ENCODE data around the gene APOC1. TPM values are rescaled to one million over a fixed set of nuclear protein-coding genes. Genes with fewer than 3 reads are reported as not detected.
"Not testable (repeated sequence)": the region's sequence is repeated elsewhere in the genome, so short reads cannot be mapped to it uniquely, and the experiment has no call there.

Gene APOC1
- total RNA-seq, 1 experiment from 2014 or later: 48.5 TPM

DNA sequence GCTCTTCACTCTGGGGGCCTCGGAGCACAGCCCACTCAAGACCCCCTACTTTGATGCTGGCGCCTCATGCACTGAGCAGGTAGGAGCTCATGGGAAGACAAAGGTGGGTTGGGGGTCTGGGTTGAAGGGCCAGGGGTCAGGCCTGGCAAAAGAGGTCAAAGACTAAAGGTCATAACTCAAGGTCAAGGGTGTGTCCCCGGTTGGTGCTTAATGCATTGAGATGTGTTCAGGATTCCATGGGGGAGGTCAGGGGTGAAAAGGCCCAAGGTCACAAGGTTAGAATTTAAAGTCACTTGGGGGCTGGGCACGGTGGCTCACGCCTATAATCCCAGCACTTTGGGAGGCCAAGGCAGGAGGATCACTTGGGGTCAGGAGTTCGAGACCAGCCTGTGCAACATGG, 28.3 kb upstream of the APOC1 start:
- in situ Hi-C loops (cut with HindIII; ENCODE audit: low pct_unique_long_range_greater_than_20kb, low sequenced_read_pairs) (no loop called here), intact Hi-C loops (cut with micrococcal nuclease; ENCODE audit: unreplicated experiment) (no loop called here)
- H3K4me3 ChIP-seq (ENCODE audit: low read depth in 2 of 2, low read length in 2 of 2): no peak overlapping the region
- no peak for DNase-seq (ENCODE audit: low read depth, low spot score)
- ChIA-PET CTCF (no interaction called here), POLR2A (no interaction called here)
- H3K27ac ChIP-seq (ENCODE audit: low read length): no peak overlapping the region
- no peaks in the 10 kb centered on the region for H3K4me1 ChIP-seq (ENCODE audit: control insufficient read depth, insufficient read depth, low read length)
- TF ChIP-seq TCF7L2 (IDR thresholded peaks at IDR 0.05; ENCODE audit: low read depth, low read length) (no peak), CTCF (IDR thresholded peaks at IDR 0.05) (no peak), POLR2AphosphoS5 (IDR thresholded peaks at IDR 0.05; ENCODE audit: low read depth, low read length) (no peak), SIN3A (IDR thresholded peaks at IDR 0.05; ENCODE audit: borderline replicate concordance, insufficient read depth, low read depth, low read length) (no peak)
- TF ChIP-seq, protein P1, sequence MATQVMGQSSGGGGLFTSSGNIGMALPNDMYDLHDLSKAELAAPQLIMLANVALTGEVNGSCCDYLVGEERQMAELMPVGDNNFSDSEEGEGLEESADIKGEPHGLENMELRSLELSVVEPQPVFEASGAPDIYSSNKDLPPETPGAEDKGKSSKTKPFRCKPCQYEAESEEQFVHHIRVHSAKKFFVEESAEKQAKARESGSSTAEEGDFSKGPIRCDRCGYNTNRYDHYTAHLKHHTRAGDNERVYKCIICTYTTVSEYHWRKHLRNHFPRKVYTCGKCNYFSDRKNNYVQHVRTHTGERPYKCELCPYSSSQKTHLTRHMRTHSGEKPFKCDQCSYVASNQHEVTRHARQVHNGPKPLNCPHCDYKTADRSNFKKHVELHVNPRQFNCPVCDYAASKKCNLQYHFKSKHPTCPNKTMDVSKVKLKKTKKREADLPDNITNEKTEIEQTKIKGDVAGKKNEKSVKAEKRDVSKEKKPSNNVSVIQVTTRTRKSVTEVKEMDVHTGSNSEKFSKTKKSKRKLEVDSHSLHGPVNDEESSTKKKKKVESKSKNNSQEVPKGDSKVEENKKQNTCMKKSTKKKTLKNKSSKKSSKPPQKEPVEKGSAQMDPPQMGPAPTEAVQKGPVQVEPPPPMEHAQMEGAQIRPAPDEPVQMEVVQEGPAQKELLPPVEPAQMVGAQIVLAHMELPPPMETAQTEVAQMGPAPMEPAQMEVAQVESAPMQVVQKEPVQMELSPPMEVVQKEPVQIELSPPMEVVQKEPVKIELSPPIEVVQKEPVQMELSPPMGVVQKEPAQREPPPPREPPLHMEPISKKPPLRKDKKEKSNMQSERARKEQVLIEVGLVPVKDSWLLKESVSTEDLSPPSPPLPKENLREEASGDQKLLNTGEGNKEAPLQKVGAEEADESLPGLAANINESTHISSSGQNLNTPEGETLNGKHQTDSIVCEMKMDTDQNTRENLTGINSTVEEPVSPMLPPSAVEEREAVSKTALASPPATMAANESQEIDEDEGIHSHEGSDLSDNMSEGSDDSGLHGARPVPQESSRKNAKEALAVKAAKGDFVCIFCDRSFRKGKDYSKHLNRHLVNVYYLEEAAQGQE (IDR thresholded peaks at IDR 0.05; ENCODE audit: insufficient read depth in 1 of 2, low read depth in 2 of 2, low read length in 1 of 2): no peak
- no peaks in the 10 kb centered on the region for H3K27me3 ChIP-seq (ENCODE audit: control insufficient read depth, insufficient read depth, low read length)
- H3K36me3 ChIP-seq (ENCODE audit: control insufficient read depth, insufficient read depth, low read length): no peaks in the 10 kb centered on the region
- ATAC-seq: no peak
- H3K9me3 ChIP-seq (ENCODE audit: control insufficient read depth, insufficient read depth, low read depth, low read length): no peaks in the 10 kb centered on the region
- BruUV-seq (replicated peaks): no TSS peak

- intact Hi-C loops (cut with micrococcal nuclease; ENCODE audit: unreplicated experiment): no loop called here
- no peak for DNase-seq (ENCODE audit: low read depth, low spot score)
- peaks cover 3% of the 10 kb centered on the region; the same call in 1 of the 2 replicates for H3K4me1 ChIP-seq (ENCODE audit: control insufficient read depth, insufficient read depth, low read length)
- H3K36me3 ChIP-seq (ENCODE audit: control insufficient read depth, insufficient read depth, low read length): peaks cover 4% of the 10 kb centered on the region; the same call in 1 of the 2 replicates
- H3K27ac ChIP-seq (ENCODE audit: low read length): no peak overlapping the region
- POLR2A ChIA-PET: no interaction called here
- in situ Hi-C loops (cut with HindIII; ENCODE audit: low pct_unique_long_range_greater_than_20kb, low sequenced_read_pairs): no loop called here
- H3K27me3 ChIP-seq (ENCODE audit: control insufficient read depth, insufficient read depth, low read length): no peaks in the 10 kb centered on the region
- ATAC-seq: no peak
- no peak overlapping the region for H3K4me3 ChIP-seq (ENCODE audit: low read depth in 2 of 2, low read length in 2 of 2)
- no peaks in the 10 kb centered on the region for H3K9me3 ChIP-seq (ENCODE audit: control insufficient read depth, insufficient read depth, low read depth, low read length)
- CTCF ChIA-PET: no interaction called here
- no TSS peak for BruUV-seq (replicated peaks)
- TF ChIP-seq POLR2AphosphoS5 (IDR thresholded peaks at IDR 0.05; ENCODE audit: low read depth, low read length): no peak
- no peak for TF ChIP-seq SIN3A (IDR thresholded peaks at IDR 0.05; ENCODE audit: borderline replicate concordance, insufficient read depth, low read depth, low read length)
- TF ChIP-seq, protein P1 (IDR thresholded peaks at IDR 0.05; ENCODE audit: insufficient read depth in 1 of 2, low read depth in 2 of 2, low read length in 1 of 2): no peak
- TF ChIP-seq TCF7L2 (IDR thresholded peaks at IDR 0.05; ENCODE audit: low read depth, low read length): no peak
- no peak for TF ChIP-seq CTCF (IDR thresholded peaks at IDR 0.05)
Observed at GRCh38 chr19:44887648-44888047, 26.8 kb upstream of the APOC1 start.

DNA sequence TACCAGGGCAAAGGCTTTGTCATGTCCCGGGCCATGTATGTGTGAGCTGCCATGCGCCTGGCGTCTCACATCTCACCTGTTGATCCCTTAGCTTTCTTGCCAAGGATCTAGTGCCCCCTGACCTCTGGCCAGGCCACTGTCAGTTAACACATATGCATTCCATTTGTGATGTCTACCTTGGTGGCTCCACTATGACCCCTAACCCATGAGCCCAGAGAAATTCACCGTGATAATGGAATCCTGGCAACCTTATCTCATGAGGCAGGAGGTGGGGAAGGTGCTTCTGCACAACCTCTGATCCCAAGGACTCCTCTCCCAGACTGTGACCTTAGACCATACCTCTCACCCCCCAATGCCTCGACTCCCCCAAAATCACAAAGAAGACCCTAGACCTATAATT, 26.1 kb upstream of the APOC1 start:
- CTCF ChIA-PET; in situ Hi-C loops (cut with HindIII; ENCODE audit: low pct_unique_long_range_greater_than_20kb, low sequenced_read_pairs); H3K9me3 ChIP-seq (ENCODE audit: control insufficient read depth, insufficient read depth, low read depth, low read length); ATAC-seq; H3K4me1 ChIP-seq (ENCODE audit: control insufficient read depth, insufficient read depth, low read length); intact Hi-C loops (cut with micrococcal nuclease; ENCODE audit: unreplicated experiment); H3K27me3 ChIP-seq (ENCODE audit: control insufficient read depth, insufficient read depth, low read length); DNase-seq (ENCODE audit: low read depth, low spot score); H3K4me3 ChIP-seq (ENCODE audit: low read depth in 2 of 2, low read length in 2 of 2); POLR2A ChIA-PET; BruUV-seq (replicated peaks); H3K27ac ChIP-seq (ENCODE audit: low read length): not testable (repeated sequence)
- H3K36me3 ChIP-seq (ENCODE audit: control insufficient read depth, insufficient read depth, low read length): peaks cover 11% of the 10 kb centered on the region

Measured in Panc1 (cell line).